GM12872 (cell line): Measurements from ENCODE around the gene FRMD8.

Source experiments
- CTCF ChIP-seq: IDR thresholded peaks from 3 replicates; pipeline ENCODE4 v1.5.1; 2011; ENCODE audit warnings: low read depth, mild to moderate bottlenecking, low read length, moderate library complexity; ENCODE audit not compliant: insufficient read depth

Gene FRMD8

GRCh38 chr11:65417702-65418430, 31.4 kb downstream of the FRMD8 start:
- no peak for TF ChIP-seq CTCF

GRCh38 chr11:65418431-65418680, 31.9 kb downstream of the FRMD8 start:
- TF ChIP-seq CTCF = no peak

- no peak for TF ChIP-seq CTCF
Observed at GRCh38 chr11:65418681-65419459, 32.4 kb downstream of the FRMD8 start.

GRCh38 chr11:65419460-65419771, 33.0 kb downstream of the FRMD8 start:
- no peak for TF ChIP-seq CTCF

- TF ChIP-seq CTCF = no peak
Observed at GRCh38 chr11:65419772-65420481, 33.5 kb downstream of the FRMD8 start.

GRCh38 chr11:65420506-65420905, 34.1 kb downstream of the FRMD8 start:
- no peak for TF ChIP-seq CTCF

GRCh38 chr11:65420979-65421793, 34.7 kb downstream of the FRMD8 start:
- TF ChIP-seq CTCF = no peak
